GM19239 (cell line): ENCODE results near the gene BRMS1.
"Not testable (repeated sequence)": the region's sequence is repeated elsewhere in the genome, so short reads cannot be mapped to it uniquely, and the experiment has no call there.

Experiments
- DNase-seq: peaks from one replicate; pipeline ENCODE4 v3.0.0; 2011; ENCODE audit warnings: low spot score; ENCODE audit not compliant: insufficient read length
- FAIRE-seq: peaks from 2 replicates; lab custom pipeline; 2011; peaks lifted over from hg19 to GRCh38; lab: Jason Lieb, UNC

The BRMS1 gene

DNA sequence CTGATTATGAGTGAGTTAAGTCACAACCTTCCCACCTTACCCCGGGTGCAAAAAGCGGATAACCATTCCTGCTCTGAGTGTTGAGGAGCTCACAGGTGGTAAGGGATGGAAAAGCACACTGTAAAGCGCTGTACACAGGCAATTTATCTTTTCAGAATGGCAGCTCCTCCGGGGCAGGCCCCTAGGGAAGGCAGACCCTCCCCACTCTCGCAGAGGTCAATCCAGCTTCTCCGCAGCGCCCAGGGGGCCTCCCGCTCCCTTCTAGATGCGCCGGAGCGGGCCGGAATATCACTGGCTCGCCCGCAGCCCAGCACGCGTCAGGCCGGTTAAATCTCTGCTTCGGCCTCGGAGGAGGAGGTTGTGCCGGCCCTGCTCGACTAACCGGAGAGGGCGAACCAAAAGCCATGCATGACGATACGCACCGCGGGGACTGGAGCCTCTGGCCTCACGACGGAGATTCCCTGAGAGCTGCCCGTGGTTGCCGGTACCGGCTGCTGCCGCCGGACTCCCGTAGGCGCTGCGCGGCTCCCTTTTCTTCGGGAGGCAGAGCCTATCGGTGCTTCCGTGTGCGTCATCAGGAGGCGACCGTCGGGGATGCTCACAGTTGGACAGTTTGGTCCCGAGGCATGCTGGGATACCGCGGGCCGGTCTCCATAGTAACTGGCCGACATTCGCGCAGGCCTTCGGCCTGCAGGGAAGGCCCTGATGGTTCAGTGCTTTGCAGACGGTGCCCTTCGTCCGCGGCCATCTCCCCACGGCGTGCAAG lies at the start of gene BRMS1:
Gene BRMS1, minus strand, starts transcription at position 555 of the 766 bp plus-strand sequence. CDS start 2,870 bp downstream, outside the sequence.
- DNase-seq (peak; percentile 98), FAIRE-seq (peak; percentile 91)

GRCh38 chr11:66393954-66394353 lies 49.0 kb upstream of the BRMS1 start:
- FAIRE-seq (no peak), DNase-seq (no peak)

DNA sequence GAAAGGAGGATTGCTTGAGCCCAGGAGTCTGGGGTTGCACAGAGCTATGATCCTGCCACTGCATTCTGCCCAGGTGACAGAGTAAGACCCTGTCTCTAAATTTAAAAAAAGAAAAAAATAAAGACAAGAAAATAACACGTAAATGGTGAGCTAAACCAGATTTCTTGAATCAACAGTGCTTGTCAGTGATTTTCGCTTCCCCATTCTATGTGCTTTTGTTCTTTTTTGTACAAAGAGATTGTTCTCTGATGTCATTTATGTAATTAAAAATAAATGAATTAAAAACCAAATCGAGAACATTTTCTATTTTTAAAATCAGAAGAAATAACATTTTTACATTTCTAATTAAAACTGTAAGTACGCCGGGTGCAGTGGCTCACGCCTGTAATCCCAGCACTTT lies 46.4 kb upstream of the BRMS1 start:
- FAIRE-seq (no peak), DNase-seq (no peak)

- DNase-seq (no peak), FAIRE-seq (peak; percentile 37)
Measured at GRCh38 chr11:66388780-66389386, 44.0 kb upstream of the BRMS1 start.

DNA sequence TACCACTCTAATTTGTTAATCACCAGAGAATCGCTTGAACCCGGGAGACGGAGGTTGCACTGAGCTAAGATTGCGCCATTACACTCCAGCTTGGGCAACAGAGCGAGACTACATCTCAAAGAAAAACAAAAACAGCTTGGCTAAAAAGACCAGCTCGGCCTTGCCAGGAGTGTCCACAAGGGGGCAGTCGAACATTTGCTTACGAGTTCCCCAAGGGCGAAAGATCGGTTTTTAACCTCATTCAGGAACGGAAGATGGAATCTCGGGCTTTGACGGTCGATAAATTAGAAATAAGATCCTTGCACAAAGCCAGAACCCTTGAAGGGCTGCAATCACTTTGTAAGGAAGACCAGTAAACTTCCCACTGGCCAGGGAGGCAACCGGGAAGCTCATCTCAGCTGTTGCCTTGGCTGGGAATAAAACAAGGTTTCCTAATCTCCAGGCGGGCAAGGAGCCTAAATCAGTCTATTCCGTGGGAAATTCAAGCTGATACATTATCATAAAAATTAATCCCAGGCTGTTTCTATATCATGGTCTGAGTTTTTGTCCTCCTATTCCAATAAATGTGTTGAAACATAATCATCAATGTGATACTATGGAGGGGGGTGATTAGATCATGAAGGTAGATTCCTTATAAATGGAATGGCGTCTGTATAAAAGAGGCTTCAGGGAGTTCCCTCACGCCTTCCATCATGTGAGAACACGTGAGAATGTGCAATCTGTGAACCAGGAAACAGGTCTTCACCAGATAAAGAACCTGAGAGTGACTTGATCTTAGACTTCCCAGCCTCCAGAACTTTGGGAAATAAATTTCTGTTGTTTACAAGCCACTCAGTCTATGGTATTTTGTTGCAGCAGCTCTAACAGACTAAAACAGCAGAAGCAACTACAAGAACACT lies 41.5 kb upstream of the BRMS1 start:
- FAIRE-seq (peak; percentile 93), DNase-seq (peak; percentile 44)

DNA sequence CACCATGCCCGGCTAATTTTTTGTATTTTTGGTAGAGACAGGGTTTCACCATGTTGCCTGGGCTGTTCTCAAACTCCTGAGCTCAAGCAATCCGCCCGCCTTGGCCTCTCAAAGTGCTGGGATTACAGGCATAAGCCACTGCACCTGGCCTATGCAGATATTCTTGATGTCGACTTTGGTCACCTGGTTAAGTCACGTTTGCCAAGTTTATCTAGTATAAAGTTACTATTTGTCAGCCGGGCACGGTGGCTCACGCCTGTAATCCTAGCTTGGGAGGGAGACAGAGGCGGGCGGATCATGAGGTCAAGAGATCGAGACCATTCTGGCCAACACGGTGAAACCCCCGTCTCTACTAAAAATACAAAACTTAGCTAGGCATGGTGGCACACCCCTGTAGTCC lies 39.4 kb upstream of the BRMS1 start:
- not testable (repeated sequence) for FAIRE-seq, DNase-seq

DNA sequence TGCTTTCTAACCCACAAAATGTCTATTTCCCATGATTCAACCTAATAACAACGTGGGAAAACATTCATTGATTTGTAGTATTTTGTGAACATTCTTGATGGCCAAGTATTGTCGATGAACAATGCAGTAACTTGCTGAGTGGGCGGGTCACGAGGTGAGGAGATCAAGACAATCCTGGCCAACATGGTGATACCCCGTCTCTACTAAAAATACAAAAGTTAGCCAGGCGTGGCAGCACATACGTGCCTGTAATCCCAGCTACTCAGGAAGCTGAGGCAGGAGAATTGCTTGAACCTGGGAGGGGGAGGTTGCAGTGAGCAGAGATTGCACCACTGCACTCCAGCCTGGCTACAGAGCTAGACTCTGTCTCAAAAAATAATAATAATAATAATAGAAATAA lies 35.4 kb upstream of the BRMS1 start:
- FAIRE-seq, DNase-seq: not testable (repeated sequence)

DNA sequence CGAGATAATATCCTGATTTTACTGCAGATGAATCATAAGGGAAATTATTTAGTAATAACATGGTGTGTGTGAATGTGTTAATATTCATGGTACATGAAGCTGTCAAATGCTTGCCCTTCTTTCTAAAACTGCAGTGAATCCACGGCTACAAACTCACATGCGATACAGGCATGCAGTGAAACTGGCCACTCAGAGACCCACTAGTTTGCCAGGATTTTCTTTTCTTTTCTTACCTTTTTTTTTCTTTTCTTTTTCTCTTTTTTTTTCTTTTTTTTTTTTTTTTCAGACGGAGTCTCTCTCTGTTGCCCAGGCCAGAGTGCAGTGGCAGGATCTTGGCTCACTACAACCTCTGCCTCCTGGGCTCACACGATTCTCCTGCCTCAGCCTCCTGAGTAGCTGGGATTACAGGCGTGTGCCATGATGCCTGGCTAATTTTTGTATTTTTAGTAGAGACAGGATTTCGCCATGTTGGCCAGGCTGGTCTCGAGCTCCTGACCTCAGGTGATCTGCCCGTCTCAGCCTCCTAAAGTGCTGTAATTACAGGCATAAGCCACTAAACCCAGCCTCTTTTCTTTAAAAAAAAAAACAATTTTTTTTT lies 28.9 kb upstream of the BRMS1 start:
- DNase-seq, FAIRE-seq: not testable (repeated sequence)

GRCh38 chr11:66373265-66373664 lies 28.4 kb upstream of the BRMS1 start:
- DNase-seq, result no peak
- no peak for FAIRE-seq

DNA sequence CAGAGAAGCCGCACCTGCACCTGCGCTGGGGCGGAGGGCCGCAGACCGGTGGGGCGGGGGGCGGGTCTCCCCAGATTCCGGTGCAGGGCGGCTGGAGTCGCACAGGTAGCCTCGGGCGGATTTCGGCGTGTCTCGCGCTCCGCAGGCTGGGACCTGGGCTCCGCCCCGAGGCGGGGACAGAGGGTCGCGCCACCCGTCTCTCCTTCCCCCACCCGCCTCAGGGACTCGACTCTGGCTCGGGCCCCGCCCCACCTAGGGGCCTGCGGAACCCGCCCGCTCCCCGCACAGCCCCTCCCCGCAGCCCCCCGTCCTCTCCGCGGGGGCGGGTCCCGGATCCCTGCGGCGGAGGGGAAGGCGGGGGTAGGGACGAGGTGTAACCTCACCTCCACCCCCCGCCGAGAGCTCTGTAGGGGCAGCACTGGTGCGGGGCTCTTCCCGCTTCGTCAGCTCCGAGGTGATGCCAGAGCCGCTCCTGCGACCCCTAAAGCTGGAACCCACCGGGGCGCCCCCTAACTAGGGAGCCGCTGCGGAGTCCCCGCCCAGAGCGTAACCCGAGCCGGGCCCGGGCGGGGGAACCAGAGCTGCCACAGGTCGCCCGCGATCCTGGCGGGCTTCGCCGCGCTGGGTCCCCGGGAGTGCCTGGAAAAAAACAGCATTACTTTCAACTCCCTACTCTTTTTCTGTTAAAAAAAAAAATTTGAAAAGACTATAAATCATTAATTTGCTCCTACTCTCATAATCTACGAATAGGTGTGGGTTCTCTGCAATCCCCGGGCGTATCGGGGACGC lies 26.9 kb upstream of the BRMS1 start, which contains the start of gene SLC29A2:
Gene SLC29A2, minus strand, starts transcription at position 134 of the 789 bp plus-strand sequence. CDS start 169 bp downstream, outside the sequence.
- FAIRE-seq (no peak), DNase-seq (peak; percentile 54)

DNA sequence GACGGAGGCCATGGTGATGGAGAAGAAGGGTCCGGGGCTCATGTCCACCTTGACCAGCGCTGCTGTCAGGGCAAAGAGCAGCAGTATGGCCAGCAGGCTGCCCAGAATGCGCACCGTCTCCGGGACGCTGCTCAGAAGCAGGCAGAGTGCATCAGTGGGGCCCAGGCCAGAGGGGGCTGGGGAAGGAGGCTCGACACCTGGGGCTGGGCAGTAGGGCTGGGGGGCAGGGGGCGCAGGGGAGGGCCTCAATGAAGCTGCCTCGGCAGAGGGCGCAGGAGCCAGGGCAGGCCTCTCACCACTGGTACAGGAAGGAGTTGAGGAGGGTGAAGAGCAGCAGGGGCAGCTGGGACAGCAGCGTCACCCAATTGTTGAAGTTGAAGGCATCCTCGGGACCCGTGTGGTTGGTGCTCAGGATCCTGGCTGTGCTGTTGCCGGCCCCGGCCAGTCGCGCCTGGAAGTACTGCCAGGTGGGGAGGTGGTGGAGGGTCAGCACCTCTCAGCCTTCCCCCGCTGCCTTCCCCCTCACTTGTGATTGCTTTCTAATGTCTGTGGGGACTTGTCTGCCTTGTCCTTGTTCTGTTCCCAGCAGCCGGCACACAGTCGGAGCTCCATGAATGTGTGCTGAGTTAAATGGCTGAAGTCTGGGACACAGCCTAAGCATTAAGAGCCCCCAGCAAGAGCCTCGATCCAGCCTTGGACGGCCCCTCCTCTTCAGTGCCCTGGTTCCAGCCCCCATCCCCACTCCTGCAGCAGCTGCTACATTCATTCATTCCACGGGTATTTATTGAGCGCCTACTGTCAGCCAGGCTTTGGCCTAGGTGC lies 24.4 kb upstream of the BRMS1 start:
- FAIRE-seq (no peak), DNase-seq (no peak)

DNA sequence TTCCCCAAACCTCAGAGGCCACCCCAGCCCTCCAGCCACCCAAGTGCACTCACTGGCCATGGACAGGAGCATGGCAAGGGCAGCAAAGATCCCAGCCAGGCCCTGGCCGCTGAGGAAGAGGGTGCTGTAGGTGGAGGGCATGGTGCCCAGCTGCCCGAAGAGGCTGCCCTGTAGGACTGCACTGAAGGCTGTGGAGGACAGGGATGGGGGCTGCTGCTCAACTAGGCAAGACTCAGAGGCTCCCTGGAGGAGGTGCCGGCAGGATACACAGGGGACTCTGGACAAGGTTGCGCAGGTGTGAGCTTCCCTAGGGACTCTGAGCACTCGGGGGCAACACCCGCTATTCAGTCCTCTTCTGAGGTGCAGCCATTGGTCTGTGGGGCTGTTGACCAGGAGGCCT lies 23.6 kb upstream of the BRMS1 start:
- FAIRE-seq, result no peak
- no peak for DNase-seq

- DNase-seq (no peak), FAIRE-seq (no peak)
Measured at GRCh38 chr11:66367561-66368312, 22.8 kb upstream of the BRMS1 start.

- DNase-seq, result no peak
- no peak for FAIRE-seq
Measured at GRCh38 chr11:66366844-66367477, 22.1 kb upstream of the BRMS1 start.

- DNase-seq (no peak), FAIRE-seq (no peak)
Measured at GRCh38 chr11:66365711-66366619, 21.1 kb upstream of the BRMS1 start.

DNA sequence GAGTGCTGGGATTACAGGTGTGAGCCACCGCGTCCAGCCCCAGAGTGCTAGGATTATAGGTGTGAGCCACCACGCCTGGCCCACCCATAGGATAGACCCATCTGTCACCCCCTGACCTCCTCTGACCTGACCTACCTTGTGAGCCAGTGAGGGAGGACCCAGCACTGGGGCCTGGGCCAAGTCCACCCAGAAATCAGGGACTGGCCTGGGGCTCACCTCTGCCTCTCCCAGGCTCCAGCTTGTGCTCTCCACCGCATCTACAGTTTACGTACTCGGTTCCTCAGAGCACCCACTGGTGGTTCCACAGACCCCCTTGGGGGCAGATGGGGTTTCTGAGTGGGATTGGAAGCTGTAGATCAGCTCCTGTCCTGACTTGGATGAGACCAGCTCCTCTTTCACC lies 20.3 kb upstream of the BRMS1 start:
- DNase-seq (no peak), FAIRE-seq (no peak)
